Stimulated activated CD8-positive, alpha-beta memory T cell treated with anti-CD3 and anti-CD28 coated beads, Interleukin-12 subunit alpha, Interleukin-12 subunit beta, amount 100 ng/mL, for 1 hour (primary cell): ENCODE results near the gene ZNF217.
"Not testable (repeated sequence)": the region's sequence is repeated elsewhere in the genome, so short reads cannot be mapped to it uniquely, and the experiment has no call there.

Experiments
- DNase-seq: peaks from one replicate; pipeline ENCODE4 v3.0.0-alpha.2; 2020; ENCODE audit warnings: low read depth

The ZNF217 gene

DNA sequence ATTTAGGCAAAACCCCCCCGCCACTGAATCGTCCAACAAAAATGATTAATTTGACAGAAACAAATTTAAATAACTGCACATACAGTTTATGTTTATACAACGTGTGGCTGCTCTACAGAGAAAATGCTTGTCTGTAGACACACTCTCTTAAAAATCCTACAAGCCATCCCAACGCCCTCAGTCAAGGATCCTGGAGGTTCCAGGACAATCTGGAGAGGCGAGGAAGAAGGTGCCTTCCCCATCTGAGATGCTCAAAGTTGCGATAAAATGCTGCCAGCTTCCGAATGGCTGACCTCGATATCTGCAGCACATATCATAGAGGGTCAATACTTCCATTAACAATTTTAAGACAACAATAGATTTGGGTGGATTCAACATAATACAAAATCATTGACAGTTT, 25.3 kb downstream of the ZNF217 start:
- no peak for DNase-seq

DNA sequence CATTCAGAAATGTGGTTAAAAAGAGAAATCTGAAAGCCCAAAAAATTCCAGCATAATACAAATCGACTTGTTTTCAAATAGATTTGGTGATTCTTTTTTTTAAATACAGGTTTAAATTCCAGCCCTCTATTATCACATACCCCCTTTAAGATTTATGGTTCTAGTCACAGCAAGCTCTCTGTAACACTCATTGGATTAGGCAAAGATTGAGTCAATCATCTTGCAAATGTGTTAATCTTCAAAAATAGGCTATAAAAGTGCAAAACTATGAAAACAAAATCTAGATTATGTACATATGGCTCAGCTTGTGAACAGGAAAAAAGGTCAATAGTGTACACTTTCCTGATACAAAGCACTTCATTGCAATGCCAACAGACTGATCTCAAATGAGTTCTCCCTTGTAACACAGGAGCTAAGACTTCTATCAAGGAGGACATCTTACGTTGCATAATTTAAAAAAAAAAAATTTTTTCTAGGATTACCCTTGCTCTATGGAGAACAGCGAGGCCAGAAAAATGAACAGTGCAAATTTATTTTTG, 26.2 kb downstream of the ZNF217 start:
- no peak for DNase-seq

DNA sequence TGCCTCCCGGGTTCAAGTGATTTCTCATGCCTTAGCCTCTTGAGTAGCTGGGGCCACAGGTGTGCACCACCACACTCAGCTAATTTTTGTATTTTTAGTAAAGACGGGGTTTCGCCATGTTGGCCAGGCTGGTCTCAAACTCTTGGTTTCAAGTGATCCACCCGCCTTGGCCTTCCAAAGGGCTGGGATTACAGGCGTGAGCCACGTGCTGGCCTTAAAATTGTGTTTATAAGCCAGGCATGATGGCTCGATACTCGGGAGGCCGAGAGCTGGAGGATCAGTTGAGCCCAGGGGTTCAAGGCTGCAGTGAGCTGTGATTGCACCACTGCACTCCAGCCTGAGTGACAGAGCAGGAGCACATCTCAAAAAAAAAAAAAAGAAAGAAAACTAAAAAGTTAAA, 27.0 kb downstream of the ZNF217 start:
- DNase-seq: not testable (repeated sequence)

DNA sequence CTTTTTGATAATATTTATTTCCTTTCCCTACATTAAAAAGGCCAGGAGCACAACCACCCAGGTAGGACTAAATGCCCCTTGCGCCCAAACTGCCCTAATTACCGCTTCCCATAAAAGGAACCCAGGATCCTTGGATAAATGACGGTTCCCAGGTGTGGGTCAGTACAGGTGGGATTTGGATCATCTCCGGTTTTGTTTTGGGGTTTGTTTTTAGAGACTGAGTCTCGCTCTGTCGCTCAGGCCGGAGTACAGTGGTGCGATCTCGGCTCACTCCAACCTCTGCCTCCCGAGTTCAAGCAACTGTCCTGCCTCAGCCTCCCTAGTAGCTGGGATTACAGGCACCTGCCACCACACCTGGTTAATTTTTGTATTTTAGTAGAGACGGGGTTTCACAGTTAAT, 28.4 kb downstream of the ZNF217 start:
- no peak for DNase-seq

DNA sequence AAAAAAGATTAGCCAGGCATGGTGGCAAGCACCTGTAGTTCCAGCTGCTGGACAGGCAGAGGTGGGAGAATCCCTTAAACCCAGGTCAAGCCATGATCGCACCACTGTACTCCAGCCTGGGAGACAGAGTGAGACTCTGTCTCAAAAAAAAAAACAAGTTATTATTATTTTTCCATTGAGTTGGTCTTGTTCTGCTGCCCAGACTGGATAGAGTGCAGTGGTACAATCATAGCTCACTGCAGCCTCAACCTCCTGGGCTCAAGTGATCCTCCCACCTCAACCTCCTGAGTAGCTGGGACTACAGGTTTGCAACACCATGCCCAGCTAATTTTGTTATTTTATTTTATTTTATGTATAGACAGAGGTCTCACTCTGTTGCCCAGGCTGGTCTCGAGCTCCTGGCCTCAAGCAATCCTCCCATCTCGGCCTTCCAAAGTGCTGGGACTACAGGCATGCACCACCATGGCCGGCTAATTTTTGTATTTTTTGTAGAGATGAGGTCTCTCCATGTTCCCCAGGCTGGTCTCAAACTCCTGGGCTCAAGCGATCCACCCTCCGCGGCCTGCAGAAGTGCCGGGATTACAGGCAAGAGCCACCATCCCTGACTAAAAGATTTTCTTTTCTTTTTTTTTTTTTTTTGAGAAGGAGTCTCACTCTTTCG, 31.4 kb downstream of the ZNF217 start:
- DNase-seq: not testable (repeated sequence)

DNA sequence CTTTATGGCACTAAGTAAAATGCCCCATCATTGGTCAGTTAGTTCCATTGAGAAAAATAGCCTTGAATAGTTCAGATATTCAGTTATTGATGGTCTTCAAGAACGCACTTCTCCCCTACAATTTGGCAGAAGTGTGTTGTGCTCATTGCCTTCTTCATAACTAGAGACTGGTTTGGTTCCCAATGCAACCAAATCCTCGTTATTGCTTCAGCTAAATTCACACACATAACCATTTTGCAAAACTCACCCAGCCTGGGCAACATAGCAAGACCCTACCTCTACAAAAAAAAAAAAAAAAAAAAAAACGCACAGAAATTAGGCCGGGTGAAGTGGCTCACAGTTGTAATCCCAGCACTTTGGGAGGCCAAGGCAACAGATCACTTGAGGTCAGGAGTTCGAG, 32.1 kb downstream of the ZNF217 start:
- DNase-seq: no peak

DNA sequence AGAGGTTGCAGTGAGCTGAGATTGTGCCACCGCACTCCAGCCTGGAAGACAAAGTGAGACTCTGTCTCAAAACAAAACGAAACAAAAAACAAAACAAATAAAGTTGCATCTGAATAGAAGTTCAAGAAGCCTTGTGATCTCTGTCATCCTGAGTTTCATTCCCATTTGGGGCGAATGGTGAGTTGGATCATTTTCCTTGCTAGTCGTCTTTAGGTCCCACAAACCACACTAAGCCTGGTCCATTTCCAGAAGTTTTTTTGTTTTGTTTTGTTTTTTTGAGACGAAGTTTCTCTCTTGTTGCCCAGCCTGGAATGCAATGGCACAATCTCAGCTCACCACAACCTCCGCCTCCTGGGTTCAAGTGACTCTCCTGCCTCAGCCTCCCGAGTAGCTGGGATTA, 33.8 kb downstream of the ZNF217 start:
- DNase-seq: no peak

DNA sequence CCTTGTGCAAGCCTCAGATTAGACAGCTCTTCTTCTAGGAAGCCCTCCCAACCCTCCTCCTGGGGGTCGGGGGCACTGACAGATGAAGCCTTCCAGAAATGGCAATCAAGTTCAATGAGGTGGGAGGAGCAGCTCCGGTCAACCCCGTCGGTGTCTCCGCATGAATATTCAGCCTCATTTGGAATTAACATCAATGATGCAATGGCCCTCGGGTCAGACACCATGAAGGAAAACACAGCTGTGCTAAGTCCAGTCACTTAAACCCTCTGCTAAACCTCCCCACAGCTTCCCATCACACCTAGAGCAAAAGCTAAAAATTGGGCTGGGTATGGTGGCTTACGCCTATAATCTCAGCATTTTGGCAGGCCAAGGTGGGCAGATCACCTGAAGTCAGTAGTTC, 36.5 kb downstream of the ZNF217 start:
- no peak for DNase-seq

DNA sequence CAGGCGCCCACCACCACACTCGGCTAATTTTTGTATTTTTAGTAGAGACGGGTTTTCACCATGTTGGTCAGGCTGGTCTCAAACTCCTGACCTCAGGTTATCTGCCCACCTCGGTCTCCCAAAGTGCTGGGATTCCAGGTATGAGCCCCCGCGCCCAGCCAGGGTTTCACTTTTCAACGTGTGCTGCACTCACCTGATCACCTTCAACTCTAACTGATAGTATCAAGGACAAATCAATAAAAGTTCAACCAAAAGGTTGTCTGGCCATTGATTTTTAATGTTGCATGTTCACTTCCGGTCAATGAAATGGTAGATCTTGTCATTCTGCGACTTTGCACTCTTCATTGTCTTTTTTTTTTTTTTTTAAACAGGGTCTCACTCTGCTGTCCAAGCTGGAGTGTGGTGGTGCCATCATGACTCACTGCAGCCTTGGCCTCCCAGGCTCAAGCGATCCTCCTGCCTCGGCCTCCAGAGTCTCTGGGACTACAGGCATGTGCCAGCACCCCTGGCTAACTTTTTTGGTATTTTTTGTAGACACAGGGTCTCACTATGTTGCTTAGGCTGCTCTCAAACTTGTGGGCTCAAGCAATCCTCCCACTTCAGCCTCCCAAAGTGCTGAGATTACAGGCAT, 37.3 kb downstream of the ZNF217 start:
- DNase-seq: no peak

DNA sequence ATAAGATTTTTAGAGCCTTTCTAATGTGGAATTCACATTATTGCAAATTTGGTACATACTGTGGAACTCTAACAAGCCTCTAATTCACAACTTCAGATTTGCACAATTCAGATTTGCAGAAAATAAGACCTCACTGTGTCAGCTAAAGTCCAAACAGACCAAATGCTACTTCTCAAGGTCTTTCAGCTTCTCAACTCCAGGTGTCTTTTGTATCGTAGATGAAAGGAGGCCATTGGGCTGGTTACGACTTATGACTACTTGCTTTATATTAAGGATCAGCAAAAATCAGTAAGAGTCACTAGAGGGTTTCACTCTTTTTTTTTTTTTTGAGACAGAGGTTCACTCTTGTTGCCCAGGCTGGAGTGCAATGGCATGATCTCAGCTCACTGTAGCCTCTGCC, 37.8 kb downstream of the ZNF217 start:
- DNase-seq: no peak

DNA sequence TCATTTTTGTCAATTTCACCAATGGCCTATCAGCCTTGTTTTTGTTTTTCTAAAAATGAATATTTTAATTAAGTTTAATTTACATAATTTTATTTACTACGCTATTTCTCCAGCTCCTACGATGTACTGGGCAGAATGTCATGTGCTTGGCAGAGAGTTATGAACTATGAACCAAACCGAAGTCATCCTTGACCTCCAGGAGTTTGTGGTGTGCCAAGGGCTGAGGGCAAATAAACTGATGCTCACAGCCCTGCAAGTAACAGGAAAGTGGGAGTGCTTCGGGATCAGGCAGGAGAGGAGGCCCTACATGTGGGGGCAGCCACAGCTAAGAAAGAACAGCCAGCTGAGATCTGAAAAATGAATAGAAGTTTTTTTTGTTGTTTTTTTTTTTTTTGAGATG, 38.6 kb downstream of the ZNF217 start:
- no peak for DNase-seq

DNA sequence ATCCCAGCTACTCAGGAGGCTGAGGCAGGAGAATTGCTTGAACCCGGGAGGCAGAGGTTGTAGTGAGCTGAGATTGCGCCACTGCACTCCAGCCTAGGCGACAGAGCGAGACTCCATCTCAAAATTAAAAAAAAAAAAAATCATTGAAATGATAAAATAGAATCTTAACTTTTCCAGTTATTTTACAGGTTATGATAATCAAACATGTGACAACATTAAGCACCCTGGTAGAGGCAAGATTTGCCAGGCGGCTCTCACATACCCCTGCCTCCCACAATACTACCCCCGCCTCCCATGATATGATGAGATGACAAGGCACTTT, 41.1 kb downstream of the ZNF217 start:
- not testable (repeated sequence) for DNase-seq

DNA sequence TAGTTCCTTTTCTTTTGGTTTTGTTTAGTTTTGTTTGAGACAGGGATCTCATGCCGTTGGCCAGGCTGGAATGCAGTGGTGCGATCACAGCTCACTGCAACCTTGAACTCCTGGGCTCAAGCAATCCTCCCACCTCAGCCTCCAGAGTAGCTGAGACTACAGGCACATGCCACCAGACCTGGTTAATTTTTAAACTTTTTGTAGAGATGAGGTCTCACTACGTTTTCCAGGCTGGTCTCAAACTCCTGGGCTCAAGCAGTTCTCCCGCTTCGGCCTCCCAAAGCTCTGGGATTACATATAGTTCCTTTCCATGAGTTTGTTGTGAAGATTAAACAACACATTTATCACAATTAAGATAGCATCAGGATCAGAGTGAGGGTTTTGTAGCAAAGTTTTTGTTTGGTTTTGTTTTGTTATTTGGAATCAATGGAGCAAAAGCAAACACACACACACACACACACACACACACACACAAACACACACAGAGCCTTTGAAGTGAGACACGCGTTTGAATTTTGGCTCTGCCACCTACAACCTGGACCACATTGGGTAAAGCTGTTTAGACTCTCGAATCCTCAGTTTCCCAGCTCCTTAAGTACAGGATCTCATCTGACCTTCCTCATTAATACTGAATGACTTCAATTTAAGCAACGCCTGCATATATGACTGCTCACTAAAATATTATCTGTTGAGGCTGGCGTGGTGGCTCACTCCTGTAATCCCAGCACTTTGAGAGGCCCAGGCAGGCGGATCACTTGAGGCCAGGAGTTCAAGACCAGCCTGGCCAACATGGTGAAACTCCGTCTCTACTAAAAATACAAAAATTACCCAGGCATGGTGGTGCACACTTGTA, 41.7 kb downstream of the ZNF217 start:
- DNase-seq: not testable (repeated sequence)

DNA sequence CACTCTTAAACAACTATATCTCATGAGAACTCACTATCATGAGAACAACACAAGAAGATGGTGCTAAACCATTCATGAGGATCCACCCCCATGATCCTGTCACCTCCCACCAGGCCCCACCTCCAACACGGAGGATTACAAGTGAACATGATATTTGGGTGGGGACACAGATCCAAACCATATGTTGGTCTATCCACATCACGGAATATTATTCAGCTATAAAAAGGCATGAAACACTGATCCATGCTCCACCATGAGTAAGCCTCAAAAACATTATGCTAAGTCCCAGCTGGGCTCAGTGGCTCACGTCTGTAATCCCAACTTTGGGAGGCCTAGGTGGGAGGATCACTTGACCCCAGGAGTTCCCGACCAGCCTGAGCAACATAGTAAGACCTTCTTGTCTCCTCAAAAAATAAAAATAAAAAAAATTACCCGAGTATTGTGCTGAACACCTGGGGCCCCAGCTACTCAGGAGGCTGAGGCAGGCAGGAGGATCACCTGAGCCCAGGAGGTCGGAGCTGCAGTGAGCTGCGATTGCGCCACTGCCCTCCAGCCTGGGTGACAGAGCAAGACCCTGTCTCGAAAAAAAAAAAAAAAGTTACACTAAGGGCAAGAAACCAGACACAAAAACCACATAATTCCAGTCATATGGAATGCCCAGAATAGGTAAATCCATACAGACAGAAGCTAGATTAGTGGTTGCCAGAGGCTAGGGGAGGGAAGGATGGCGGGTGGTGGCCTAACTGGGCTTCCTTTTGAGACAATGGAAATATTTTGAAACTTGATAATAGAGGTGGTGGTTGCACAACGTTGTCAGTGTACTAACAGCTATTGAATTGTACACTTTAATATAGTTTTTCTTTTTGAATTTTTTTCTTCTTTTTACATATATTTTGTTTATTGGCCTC, 43.1 kb downstream of the ZNF217 start:
- no peak for DNase-seq

DNA sequence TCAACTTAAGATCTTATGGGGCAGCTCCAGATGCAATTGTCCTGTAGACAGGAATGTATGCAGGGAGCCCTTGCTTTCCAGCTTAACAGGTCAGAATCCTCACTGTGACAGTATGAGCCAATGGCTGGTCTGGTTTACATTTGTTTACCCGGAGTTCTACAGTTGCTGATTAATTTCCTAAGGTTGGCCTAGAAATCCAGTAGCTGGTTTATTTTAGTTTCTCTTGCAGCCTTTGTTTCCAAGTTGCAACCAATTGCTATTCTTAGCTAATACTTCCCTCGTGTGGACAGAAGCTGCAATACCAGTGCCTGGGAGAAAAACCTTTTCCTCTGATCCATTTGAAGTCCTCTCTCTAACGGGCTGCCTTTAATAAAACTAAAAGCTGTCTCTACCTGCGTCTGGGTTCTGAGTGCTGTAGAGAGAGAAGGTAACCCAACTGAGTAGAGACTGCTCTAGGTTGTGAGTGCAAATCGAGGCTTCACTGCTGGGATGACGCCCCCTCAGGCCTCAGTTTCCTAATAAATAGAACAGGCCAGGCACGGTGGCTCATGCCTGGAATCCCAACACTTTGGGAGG, 45.9 kb downstream of the ZNF217 start:
- no peak for DNase-seq

DNA sequence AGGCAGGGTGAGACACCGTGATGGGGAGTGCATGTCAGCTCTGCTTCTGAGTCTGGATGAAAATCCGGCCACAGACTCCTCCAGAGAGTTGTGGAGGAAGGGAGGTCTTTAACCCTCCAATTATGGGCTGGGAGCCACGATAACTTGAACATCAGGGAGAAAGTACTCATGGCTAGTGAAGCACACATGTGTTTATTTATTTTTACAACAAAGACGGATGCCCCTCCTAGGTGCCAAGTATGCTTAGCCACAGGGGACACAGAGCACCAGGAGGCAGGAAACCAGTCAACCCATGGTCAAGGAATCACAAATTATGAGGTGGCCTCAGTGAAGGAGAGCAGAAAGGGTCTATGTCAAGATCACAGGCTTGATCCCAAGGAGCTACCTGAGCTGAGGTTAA, 54.1 kb downstream of the ZNF217 start:
- no peak for DNase-seq

DNA sequence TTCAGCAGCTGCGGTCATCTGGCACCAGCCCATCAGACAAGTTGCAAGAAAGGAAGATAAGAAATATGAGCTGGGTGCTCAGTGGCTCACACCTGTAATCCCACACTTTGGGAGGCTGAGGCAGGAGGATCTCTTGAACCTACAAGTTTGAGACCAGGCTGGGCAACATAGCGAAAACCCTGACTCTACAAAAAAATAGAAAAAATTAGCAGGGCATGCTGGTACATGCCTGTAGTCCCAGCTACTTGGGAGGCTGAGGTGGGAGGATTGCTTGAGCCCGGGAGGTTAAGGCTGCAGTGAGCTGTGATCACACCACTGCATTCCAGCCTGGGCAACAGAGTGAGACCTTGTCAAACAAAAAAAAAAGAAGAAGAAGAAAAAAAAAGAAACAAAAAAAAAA, 57.3 kb downstream of the ZNF217 start:
- not testable (repeated sequence) for DNase-seq

DNA sequence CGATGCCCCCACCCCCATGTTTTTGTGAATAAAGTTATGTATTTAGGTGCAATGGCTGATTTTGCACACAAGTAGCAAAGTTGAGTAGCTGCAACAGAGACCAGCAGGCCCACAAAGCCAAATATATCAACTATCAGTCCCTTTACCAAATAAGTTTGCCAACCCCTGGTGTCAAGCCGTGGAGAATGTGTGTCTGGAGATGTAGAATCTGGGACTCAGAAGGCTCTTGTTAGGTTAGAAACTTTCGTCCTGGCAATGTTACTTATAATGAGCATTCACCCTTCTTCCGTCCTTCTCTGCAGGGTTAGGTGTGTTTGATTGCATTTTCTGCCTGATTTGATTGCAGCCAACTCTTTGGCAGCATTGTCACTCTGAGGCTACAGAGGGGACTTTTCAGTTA, 57.8 kb downstream of the ZNF217 start:
- no peak for DNase-seq

DNA sequence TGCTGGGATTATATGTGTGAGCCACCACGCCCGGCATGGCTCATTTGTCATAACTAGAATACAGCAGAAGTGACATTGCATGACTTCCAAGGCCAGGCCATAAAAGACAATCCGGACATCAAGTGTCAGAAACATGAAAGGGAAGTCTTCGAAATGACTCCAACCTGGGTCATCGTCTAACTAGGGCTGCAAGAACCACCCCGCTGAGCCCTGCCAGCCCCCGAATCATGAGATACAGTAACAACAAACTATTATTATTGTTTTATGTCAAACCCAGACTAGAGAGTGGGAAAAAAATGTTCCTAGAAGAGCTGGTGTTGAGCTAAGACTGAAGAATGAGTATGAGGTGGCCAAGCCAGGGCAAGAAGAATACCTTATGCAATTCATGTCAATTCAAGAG, 59.6 kb downstream of the ZNF217 start:
- DNase-seq: no peak

DNA sequence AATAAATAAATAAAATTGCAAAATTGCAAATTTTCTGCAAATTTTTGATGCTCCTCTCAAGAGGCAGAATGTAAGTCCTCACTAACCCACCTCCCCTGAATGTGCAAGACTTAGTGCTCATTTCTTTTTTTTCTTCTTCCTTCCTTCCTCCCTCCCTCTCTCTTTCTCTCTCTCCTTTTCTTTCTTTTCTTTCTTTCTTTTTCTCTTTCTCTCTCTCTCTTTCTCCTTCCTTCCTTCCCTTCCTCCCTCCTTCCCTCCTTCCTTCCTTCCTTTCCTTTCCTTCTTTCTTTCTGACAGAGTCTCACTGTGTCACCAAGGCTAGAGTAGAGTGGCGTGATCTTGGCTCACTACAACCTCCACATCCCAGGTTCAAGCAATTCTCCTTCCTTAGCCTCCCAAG, 60.1 kb downstream of the ZNF217 start:
- DNase-seq: no peak

DNA sequence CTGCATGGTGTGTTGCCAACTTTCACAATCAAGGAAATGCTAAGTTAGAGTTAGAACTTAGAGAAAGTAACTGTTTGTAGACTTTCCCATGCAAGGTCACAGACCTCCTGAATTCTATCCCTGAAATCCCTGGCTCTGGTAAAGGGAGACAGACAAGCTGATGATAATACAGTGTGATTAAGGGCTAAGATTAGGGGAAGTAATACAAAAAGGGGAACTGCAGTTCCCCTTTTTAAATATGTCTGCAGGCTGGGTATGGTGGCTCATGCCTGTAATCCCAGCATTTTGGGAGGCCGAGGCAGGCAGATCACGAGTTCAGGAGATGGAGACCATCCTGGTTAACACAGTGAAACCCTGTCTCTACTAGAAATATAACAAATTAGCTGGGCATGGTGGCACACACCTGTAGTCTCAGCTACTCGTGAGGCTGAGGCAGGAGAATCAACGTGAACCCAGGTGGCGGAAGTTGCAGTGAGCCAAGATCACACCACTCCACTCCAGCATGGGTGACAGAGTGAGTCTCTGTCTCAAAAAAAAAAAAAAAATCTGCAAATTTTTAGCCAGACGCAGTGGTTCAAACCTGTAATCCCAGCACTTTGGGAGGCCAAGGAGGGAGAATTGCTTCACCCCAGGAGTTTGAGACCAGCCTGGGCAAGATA, 60.9 kb downstream of the ZNF217 start:
- DNase-seq: not testable (repeated sequence)
